IMR-90 (cell line): Measurements from ENCODE around the gene ZNF208.

ENCODE experiments used
- CEBPB ChIP-seq: IDR thresholded peaks from 2 replicates; pipeline ENCODE4 v1.6.1; 2012; ENCODE audit warnings: low read depth, low read length, improper control_type of control experiment
- FOS ChIP-seq: fragments of 150-350 bp; IDR thresholded peaks from 2 replicates; pipeline ENCODE4 v1.6.1; 2016; ENCODE audit warnings: low read depth, low read length
- MAZ ChIP-seq: IDR thresholded peaks from 2 replicates; pipeline ENCODE4 v1.6.1; 2012; ENCODE audit warnings: low read depth, mild to moderate bottlenecking, low read length, improper control_type of control experiment, moderate library complexity, borderline replicate concordance
- MXI1 ChIP-seq: IDR thresholded peaks from 2 replicates; pipeline ENCODE4 v1.6.1; 2012; ENCODE audit warnings: low read depth, mild to moderate bottlenecking, low read length, moderate library complexity, borderline replicate concordance
- NFE2L2 ChIP-seq: fragments of 150-350 bp; IDR thresholded peaks from 2 replicates; pipeline ENCODE4 v1.6.1; 2016; ENCODE audit warnings: low read depth, mild to moderate bottlenecking, low read length
- POLR2A ChIP-seq: IDR thresholded peaks from 2 replicates; pipeline ENCODE4 v1.6.1; 2012; ENCODE audit warnings: mild to moderate bottlenecking, low read depth, low read length
- RAD21 ChIP-seq: IDR thresholded peaks from 2 replicates; pipeline ENCODE4 v1.6.1; 2012; ENCODE audit warnings: low read length, improper control_type of control experiment
- RFX5 ChIP-seq: IDR thresholded peaks from 2 replicates; pipeline ENCODE4 v1.8.0; 2012; ENCODE audit warnings: low read depth, mild to moderate bottlenecking, low read length, moderate library complexity
- TF ChIP-seq, protein P1 (sequence below): conservative IDR thresholded peaks from 2 replicates; pipeline ENCODE4 v1.5.1; 2012; ENCODE audit warnings: mild to moderate bottlenecking, low read depth, low read length, improper control_type of control experiment
- TF ChIP-seq, protein P2 (sequence below): fragments of 150-350 bp; IDR thresholded peaks from 2 replicates; pipeline ENCODE4 v1.6.1; 2017; ENCODE audit warnings: mild to moderate bottlenecking, antibody characterized with exemption, low read length, low read depth
- TF ChIP-seq, protein P3 (sequence below): fragments of 150-350 bp; IDR thresholded peaks from 2 replicates; pipeline ENCODE4 v1.6.1; 2016; ENCODE audit warnings: low read depth, mild to moderate bottlenecking, low read length, moderate library complexity, borderline replicate concordance

DNA sequence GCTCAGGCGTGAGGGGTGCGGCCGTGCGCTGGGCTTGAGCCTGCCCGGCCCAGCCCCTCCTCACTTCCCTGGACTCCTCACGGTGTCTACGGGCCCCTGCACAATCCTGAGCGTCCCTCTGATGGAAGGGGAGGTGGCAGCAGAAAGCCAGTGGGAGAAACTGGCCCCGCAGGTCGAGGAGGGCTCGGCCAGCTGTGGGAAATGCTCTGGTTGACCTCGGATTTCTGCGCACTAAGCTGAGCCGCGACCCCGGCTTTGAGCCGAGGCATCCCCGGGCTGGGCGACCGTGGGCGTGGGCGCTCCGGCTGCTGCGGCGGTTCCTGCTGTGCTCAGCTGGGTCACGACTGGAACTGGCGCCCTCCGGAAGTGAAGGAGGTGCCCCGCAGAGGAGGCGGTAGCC lies 70.1 kb downstream of the ZNF208 start:
- TF ChIP-seq, protein P1, sequence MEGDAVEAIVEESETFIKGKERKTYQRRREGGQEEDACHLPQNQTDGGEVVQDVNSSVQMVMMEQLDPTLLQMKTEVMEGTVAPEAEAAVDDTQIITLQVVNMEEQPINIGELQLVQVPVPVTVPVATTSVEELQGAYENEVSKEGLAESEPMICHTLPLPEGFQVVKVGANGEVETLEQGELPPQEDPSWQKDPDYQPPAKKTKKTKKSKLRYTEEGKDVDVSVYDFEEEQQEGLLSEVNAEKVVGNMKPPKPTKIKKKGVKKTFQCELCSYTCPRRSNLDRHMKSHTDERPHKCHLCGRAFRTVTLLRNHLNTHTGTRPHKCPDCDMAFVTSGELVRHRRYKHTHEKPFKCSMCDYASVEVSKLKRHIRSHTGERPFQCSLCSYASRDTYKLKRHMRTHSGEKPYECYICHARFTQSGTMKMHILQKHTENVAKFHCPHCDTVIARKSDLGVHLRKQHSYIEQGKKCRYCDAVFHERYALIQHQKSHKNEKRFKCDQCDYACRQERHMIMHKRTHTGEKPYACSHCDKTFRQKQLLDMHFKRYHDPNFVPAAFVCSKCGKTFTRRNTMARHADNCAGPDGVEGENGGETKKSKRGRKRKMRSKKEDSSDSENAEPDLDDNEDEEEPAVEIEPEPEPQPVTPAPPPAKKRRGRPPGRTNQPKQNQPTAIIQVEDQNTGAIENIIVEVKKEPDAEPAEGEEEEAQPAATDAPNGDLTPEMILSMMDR = no peak
- TF ChIP-seq RFX5 = no peak
- no peak for TF ChIP-seq MAZ
- no peak for TF ChIP-seq MXI1
- no peak for TF ChIP-seq POLR2A
- TF ChIP-seq RAD21 = no peak
- no peak for TF ChIP-seq NFE2L2
- TF ChIP-seq CEBPB = no peak
- TF ChIP-seq, protein P2, sequence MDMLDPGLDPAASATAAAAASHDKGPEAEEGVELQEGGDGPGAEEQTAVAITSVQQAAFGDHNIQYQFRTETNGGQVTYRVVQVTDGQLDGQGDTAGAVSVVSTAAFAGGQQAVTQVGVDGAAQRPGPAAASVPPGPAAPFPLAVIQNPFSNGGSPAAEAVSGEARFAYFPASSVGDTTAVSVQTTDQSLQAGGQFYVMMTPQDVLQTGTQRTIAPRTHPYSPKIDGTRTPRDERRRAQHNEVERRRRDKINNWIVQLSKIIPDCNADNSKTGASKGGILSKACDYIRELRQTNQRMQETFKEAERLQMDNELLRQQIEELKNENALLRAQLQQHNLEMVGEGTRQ = no peak
- TF ChIP-seq FOS = no peak
- TF ChIP-seq, protein P3, sequence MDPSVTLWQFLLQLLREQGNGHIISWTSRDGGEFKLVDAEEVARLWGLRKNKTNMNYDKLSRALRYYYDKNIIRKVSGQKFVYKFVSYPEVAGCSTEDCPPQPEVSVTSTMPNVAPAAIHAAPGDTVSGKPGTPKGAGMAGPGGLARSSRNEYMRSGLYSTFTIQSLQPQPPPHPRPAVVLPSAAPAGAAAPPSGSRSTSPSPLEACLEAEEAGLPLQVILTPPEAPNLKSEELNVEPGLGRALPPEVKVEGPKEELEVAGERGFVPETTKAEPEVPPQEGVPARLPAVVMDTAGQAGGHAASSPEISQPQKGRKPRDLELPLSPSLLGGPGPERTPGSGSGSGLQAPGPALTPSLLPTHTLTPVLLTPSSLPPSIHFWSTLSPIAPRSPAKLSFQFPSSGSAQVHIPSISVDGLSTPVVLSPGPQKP = no peak
